Tongue (tissue), 2 donors: Measurements from ENCODE around the gene ATP10D. TPM values are rescaled to one million over a fixed set of nuclear protein-coding genes. Genes with fewer than 3 reads are reported as not detected.
"Not testable (repeated sequence)": the region's sequence is repeated elsewhere in the genome, so short reads cannot be mapped to it uniquely, and the experiment has no call there.

Experiments
- DNase-seq: peaks from one replicate; pipeline ENCODE4 v3.0.0-alpha.2; 2015
- total RNA-seq: library from RNA; depleted of rRNA; stranded (reverse); fragments of >200 nt; gene quantifications from one replicate; pipeline ENCODE4 v1.2.3, GENCODE V29; 2014

Gene ATP10D
- total RNA-seq, 1 donor from 2014 or later: 27.8 TPM

DNA sequence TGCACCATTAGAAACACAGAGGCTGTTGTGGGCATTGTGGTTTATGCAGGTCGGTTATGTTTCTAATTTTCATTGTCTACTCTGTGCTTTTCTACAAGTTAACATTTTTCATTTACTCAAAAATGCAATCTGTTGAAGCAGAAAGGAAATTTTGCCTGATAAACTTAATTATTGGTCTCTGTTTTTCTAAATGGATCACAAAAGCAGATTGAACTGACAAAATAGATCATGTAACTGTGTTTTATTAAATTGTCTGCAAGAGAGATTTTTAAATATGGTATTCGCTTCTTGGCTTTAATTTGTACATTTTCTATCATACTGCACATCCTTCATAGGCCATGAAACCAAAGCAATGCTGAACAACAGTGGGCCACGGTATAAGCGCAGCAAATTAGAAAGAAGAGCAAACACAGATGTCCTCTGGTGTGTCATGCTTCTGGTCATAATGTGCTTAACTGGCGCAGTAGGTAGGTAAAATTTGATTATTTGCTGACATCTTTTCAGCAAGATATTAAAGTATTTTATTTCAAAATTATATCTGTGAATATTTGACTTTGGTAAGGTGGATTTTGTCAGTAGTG lies 50.6 kb downstream of the ATP10D start:
- peak; percentile 2 for DNase-seq

DNA sequence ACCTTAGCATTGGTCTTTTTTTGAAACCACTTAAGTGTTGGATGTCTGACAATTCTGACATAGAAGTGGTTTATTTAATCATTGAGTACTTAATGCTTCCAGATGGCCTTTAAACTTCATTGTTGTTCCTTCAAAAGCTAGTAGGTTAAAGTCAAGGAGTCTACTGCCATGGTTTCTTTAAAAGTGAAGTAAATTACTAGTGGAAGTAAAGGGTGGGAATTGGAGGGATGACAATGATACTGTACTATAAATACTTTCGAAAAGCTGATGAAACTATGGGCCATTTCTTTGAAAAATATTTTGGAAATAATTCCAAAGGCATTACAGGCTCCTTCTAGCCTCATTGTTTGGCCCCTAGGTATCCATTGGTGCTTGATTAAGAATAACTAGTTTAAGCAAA lies 51.9 kb downstream of the ATP10D start:
- no peak for DNase-seq

DNA sequence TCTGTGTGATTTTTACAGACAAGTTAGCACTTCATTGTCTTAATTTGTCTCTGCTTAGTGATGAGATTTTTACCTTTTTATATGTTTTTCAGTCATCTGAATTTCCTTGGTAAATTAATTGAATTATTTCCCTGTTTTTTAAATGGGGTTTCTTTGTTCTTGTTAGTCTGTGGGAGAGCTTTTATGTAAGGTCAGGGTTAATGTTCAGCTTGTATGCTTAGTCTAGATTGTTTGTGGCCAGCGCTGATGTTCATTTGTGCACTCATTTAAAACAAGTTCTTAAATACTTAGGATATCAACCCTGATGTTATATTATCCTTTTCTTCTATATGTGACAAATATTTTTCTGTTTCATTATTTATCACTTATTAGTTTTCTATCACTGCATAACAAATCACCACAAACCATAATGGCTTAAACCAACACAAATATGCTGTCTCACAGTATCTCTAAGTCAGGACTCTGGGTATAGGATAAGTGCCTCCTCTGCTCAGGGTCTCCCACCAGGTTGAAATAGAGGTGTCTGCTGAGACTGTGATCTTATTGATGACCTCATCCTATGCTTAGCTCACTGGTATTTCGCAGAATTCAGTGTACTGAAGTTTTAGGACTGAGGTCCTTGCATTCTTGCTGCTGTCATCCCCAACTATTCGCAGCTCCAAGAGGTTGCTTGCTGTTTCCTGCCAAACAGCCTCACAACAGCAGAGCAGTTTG lies 53.2 kb downstream of the ATP10D start:
- DNase-seq: no peak

- DNase-seq: no peak
These were observed 53.7 kb downstream of the ATP10D start for GRCh38 chr4:47538825-47539154.

DNA sequence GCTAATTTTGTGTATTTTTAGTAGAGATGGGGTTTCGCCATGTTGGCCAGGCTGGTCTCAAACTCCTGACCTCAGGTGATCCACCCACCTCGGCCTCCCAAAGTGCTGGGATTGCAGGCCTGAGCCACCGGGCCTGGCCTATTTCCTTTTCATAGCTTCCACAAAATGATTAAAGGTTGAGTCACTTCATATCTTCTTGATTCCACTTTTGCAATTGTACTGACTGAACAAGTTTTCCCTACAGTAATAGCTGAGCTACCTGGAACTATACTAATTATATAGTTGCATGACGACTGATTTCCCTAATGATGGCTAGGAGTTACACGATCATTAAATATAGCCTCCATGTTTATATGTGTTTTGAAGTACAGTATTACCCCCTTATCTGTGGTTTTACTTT lies 57.6 kb downstream of the ATP10D start:
- not testable (repeated sequence) for DNase-seq

DNA sequence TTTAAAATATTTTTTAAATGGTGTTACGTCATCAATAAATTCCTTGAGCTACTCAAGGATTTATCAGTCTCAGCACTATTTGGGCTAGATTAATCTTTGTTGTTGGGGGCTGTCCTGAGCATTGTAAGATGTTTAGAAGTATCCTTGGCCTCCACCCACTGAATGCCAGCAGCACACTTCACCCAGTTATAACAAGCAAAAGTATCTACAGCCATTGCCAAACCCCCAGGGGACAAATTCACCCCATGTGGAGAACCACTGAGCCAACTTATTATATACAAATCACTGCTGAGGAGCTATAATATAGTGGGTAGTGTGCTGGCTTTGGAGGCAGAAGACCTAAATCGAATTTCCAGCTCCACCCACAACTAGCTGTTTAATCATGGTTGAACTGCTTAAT lies 58.3 kb downstream of the ATP10D start:
- no peak for DNase-seq

DNA sequence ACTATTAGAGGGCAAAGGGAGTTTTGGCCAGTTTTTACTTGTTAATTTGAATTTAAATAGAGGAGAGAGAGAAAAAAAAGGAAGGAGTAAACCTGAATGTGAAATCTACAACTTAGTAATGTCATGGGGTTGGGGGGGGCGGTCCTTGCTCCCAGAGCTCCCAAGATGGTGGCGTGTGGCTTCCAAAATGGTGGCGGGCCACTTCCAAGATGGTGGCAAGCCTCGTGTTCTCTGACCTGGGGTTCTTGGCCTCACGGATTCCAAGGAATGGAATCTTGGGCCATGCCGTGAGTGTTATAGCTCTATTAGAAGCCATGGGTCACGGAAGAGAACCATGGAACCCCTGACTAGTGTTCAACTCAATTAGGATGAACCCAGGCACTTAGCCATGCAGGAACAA lies 65.3 kb downstream of the ATP10D start:
- not testable (repeated sequence) for DNase-seq

GRCh38 chr4:47550899-47551548 lies 65.9 kb downstream of the ATP10D start:
- DNase-seq: no peak

GRCh38 chr4:47551682-47552081 lies 66.6 kb downstream of the ATP10D start:
- no peak for DNase-seq

- DNase-seq: no peak
These were observed 68.5 kb downstream of the ATP10D start for GRCh38 chr4:47553329-47554125.

DNA sequence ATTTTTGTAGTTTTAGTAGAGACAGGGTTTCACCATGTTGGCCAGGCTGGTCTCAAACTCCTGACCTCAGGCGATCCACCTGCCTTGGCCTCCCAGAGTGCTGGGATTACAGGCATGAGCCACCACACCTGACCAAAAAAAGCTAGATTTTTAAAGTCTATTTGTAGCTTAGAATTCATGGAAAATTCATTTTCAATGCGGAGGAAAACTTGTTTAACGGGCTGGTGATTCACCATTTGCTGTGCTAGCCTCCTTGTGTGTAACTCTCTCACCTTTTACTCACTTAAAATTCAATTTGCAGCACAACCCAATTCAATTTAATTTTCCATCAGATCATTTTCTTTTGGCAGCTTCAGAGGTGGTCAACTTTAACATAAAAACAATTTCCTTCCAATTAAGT lies 70.8 kb downstream of the ATP10D start:
- not testable (repeated sequence) for DNase-seq

- no peak for DNase-seq
These were observed 72.2 kb downstream of the ATP10D start for GRCh38 chr4:47557255-47557654.

- DNase-seq: no peak
These were observed 75.6 kb downstream of the ATP10D start for GRCh38 chr4:47560682-47561081.

DNA sequence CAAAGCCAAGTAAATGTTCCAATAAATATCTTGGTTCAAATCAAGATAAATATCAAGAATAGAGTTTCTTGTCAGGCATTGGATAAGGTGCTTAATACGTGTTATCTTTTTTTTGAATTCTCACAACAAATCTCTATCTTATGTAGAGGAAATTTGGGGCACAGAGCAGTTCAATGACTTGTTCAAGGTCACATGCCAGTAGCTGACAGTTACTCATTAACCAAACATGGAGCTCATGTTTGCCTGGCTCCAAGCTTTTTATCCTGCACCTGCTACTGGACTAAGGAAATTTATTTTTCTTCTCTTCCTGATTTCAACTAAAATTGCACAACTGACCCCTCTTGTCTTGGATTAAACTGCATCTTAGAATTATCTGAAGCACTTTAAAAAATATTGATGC lies 76.3 kb downstream of the ATP10D start:
- DNase-seq: no peak

DNA sequence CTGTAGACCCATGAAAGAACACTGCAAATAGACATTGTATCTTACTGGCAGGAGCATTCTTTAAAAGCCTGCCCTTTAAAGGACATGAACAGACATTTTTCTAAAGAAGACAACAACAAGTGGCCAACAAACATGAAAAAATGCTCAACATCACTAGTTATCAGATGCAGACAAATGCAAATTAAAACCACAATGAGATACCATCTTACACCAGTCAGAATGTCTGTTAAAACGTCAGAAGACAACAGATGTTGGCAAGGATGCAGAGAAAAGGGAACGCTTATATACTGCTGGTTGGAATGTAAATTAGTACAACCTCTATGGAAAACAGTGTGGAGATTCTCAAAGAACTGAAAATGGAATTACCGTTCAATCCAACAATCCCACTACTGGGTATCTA lies 77.2 kb downstream of the ATP10D start:
- DNase-seq: no peak

DNA sequence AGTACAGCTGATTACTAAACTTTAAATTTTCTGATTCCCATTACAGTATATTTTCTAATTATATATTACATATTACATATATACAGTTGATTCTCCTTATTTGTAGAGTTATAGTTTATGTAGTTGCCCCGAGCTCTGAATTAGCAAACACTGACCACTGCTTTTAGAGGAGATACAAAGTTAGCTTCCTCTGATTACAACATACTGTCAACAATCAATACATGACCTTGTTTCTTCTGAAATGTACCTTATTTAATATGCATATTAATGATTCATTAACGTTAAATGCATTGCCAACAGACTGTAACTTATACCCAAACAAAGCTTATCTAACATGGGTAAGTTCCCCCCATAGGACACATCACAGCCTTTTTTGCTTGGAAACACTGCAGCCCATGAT lies 81.5 kb downstream of the ATP10D start:
- no peak for DNase-seq

DNA sequence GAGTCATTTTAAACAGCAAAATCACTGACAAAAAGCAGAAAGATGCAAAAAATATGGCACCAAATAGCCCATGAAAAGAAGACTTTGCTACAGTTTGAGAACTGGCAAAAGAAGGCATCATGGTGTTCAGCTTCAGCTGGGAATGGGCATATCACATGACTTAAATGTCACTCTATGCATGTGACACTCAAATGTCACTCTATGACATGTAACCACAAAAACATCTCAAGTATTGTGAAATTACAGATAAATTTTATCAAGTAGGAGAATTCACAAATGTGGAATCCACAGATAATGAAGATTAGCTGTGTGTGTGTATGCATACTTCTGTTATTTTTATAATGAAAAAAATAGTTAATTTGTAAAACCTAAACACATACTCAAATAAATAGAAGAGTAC lies 81.9 kb downstream of the ATP10D start:
- DNase-seq: no peak

- no peak for DNase-seq
These were observed 82.4 kb downstream of the ATP10D start for GRCh38 chr4:47567511-47567910.

- no peak for DNase-seq
These were observed 85.7 kb downstream of the ATP10D start for GRCh38 chr4:47570816-47571215.

GRCh38 chr4:47572981-47573380 lies 87.9 kb downstream of the ATP10D start:
- no peak for DNase-seq

GRCh38 chr4:47577779-47578553 lies 92.9 kb downstream of the ATP10D start:
- no peak for DNase-seq

DNA sequence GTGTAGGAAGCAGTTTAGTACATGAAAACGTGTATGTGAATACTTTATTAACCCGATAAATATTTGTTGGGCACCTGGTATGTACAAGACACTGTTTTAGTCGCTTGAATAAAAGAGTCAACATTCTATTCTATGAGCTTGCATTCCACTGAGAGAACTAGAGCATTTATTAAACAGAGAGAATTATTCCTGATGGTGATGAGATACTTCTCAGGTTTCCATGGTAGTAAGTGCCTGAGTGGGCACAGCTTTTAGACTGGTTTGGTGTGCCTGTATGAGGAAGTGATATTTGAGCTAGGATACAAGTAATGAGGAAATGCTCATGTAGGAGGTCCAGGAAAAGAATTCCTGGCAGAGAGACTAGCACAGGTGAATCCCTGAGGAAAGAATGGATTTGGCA lies 94.2 kb downstream of the ATP10D start:
- DNase-seq: no peak
